Measurements from ENCODE around the gene F2R. TPM values are rescaled to one million over a fixed set of nuclear protein-coding genes. Genes with fewer than 3 reads are reported as not detected.

Gene F2R
- total RNA-seq, 4 donors from 2014 or later = 6.6 to 31.7 (median 14.6) TPM

DNA sequence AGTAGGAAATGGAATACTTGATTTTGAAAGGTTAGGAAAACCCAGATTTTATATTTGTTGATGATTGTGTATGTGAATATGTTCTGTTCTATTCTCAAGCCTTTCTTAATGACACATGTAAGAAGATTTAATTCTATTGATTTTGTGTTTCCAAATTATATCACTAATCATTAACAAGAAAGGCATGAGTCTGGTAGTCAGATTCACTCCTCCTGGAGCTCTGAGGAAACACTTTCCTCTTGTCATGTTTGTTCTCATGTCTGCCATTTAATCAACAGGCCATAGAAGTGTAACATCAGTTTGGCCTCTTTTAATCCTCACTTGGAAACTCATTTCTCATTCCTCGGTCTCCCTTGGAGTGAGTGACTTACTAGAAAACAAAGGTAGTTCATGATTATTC lies 40.6 kb upstream of the F2R start:
- TF ChIP-seq, protein P1, sequence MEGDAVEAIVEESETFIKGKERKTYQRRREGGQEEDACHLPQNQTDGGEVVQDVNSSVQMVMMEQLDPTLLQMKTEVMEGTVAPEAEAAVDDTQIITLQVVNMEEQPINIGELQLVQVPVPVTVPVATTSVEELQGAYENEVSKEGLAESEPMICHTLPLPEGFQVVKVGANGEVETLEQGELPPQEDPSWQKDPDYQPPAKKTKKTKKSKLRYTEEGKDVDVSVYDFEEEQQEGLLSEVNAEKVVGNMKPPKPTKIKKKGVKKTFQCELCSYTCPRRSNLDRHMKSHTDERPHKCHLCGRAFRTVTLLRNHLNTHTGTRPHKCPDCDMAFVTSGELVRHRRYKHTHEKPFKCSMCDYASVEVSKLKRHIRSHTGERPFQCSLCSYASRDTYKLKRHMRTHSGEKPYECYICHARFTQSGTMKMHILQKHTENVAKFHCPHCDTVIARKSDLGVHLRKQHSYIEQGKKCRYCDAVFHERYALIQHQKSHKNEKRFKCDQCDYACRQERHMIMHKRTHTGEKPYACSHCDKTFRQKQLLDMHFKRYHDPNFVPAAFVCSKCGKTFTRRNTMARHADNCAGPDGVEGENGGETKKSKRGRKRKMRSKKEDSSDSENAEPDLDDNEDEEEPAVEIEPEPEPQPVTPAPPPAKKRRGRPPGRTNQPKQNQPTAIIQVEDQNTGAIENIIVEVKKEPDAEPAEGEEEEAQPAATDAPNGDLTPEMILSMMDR (IDR thresholded peaks at IDR 0.05; ENCODE audit: low read depth) = no peak

DNA sequence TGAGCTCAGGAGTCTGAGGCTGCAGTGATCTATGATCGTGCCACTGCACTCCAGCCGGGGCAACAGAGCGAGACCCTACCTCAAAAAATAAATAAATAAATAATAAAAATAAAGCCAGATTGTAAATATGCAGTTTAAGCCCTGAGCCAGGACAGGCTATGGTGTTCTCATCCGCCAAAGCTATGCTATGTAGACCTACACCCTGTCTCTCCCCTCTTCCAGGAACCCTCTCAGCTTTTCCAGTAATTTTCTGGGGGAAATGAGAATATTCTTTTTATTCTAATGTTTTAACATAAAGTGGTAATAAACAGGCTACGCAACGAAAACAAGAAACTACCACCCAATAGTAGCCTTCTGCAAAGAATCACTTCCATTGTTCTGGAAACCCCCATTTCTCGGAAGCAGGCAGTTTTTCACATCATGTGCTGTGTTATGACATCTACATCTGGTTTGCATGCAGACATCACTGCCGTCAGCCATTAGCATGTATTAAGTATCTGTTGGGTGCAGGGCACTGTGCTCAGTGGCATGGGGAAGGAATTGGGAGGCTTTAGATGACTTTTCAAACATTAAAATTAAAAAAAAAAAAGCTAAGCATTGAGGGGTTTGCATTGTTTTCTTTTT lies 38.0 kb upstream of the F2R start:
- TF ChIP-seq, protein P1 (IDR thresholded peaks at IDR 0.05; ENCODE audit: low read depth) = no peak

DNA sequence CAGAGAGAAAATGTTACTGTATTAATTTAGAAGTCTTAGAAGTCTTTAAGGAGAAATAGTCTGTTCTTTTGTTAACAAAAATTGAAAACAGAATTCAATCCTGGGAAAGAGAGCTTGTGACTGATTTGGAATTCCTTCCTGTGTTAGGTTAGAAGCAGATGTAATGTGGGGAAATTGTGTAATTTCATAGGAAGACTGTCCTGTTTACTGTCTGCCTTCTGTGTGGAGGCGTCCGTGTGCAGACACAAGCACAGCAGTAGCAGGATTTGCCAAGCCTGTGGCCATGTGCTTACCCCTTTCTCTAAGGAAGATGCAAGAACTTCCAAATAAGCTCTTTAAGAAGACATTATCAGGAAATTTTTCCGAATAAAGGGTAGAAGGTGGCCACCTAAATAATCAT lies 36.7 kb upstream of the F2R start:
- TF ChIP-seq, protein P1 (IDR thresholded peaks at IDR 0.05; ENCODE audit: low read depth) = no peak

DNA sequence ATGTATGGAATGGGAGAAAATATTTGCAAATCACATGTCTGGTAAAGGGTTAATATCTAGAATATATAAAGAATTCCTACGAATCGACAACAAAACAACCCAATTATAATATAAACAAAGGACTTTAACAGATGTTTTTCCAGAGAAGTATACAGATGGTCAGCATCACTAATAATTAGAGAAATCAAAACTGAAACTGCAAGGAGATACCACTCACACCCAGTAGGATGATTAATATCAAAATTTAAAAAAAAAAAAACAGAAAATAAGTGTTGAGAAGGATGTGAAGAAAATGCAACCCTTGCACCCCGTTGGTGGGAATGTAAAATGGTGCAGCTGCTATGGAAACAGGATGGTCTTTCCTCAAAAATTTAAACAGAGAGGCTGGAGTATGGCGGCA lies 34.6 kb upstream of the F2R start:
- TF ChIP-seq, protein P1 (IDR thresholded peaks at IDR 0.05; ENCODE audit: low read depth) = no peak

DNA sequence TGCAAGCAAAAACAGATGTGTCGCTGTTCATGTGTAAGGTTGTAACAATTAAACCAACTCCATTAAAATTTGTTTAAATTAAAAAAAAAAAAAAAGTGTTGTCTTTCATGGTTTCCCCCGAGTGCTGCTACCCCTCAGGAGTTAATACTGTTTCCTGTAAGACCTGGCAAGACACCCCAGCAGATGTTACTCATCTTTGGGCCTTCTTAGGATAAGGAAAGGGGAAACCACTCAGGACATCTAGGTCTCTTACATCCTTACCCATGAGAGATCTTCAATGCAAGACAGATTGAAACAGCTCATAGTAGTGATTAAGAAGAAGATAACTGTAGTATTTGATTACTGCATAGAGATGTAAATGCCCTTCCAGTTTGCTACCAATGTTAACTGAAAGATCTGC lies 33.5 kb upstream of the F2R start:
- TF ChIP-seq, protein P1 (IDR thresholded peaks at IDR 0.05; ENCODE audit: low read depth) = no peak

DNA sequence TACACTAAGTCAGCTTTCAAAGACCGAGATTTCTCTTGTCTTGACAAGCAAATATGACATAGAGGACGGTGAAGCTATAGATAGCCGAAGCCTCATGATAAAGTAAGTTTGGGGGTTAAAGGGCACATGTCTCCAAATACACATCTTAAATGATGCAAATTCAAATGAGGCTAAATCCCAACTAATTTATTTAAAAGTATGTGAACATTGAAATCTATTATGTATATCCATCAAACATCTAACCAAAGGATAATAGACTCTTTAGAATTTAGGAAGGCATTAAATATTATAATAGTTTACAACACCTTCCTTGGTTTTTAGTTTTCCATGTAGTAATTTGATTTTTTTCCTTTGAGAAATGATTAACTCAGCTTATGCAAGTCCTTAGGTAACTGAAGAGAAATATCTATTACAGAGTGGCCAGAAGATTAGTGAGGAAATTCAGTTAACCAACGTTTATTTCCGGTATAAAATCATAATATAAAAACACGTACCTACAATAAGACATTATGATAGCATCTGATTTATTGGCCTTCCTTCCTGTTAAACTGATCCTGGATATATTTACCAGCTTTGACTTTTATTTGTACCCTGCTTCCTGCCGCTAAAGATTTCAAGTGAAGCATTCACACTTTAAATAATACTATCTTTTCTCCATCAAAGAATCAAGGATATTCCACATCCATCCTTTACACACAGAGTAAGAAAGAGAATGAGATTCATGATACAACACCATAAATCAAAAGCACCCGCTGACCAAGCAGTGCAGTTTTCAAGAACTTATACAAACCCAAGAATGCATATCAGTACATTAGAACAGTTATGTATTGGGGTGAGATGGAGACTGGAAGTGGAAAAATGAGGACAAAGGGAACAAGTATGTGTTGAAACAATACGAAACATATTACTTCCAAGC lies 31.9 kb upstream of the F2R start:
- TF ChIP-seq, protein P1 (IDR thresholded peaks at IDR 0.05; ENCODE audit: low read depth) = no peak

DNA sequence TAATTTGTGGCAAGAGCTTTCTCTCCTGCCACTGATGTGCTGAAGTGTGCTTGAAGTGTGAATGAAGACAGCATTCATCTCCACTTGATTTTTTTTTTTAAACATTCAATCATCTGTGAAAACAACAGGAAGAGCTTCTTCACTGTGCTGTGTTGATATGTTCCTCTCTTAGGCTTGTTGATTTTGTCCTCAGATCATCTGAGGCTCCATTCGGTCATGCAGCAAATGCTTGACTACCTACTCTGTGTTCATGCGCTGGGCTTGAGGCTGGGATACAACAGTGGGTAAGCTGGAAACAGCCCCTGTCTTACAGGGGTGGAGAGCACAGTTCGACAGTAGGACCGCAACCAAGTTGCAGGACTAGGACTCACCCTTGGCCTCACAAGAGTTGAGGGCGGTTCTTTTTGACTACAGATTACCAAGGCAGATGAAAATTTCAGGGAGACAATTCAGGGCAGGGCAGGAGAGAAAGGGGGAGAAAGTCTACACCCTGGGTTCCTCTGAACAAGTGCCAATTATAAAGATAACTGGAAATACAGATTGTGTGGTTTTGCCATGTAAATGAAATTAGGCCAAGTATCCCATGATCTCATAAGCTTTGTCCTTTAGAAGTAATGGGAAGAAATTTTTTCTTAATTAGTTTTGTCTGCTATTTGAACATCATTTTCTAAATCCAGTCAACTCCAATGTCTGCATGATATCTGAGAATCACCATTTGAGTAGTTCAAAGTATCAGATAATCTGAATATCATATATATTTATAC lies 31.0 kb upstream of the F2R start:
- TF ChIP-seq, protein P1 (IDR thresholded peaks at IDR 0.05; ENCODE audit: low read depth) = no peak

Data from subcutaneous adipose tissue (tissue), 4 donors.